ENCODE measurements around the gene D2HGDH.
A peak's percentile ranks its signal among the peaks of the same experiment; 100 is the strongest.
"Not testable (repeated sequence)": the region's sequence is repeated elsewhere in the genome, so short reads cannot be mapped to it uniquely, and the experiment has no call there.

The D2HGDH gene

DNA sequence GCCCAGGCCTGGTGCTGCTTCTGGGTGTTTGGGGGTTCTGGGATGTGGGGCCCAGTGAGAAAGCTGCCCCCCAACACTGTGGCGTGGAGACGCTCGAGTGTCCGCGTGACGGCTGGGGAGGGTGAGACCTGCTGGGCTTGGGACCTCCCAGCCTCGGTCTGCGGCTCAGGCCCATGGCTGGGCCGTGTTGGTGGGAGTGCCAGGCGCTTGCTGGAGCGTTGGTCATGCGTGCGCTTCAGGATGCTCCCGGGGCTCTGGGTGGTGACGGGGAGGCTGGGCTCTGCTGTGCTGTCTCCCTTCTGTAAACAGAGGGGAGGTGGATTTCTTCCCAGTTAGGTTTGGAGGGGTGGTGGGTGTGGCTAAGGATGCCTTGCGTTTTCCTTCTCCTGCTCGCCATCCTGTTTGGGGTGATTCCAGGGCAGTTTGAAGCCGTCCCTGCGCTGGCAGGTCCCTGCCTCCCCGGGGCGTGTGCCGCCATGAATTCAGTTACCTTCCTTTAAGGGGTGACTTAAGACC lies 42.8 kb downstream of the D2HGDH start:
- DNase-seq (ENCODE audit: low read depth): no peak
- TF ChIP-seq, protein P1, sequence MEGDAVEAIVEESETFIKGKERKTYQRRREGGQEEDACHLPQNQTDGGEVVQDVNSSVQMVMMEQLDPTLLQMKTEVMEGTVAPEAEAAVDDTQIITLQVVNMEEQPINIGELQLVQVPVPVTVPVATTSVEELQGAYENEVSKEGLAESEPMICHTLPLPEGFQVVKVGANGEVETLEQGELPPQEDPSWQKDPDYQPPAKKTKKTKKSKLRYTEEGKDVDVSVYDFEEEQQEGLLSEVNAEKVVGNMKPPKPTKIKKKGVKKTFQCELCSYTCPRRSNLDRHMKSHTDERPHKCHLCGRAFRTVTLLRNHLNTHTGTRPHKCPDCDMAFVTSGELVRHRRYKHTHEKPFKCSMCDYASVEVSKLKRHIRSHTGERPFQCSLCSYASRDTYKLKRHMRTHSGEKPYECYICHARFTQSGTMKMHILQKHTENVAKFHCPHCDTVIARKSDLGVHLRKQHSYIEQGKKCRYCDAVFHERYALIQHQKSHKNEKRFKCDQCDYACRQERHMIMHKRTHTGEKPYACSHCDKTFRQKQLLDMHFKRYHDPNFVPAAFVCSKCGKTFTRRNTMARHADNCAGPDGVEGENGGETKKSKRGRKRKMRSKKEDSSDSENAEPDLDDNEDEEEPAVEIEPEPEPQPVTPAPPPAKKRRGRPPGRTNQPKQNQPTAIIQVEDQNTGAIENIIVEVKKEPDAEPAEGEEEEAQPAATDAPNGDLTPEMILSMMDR (conservative IDR thresholded peaks at IDR 0.05; ENCODE audit: low read depth, low read length): no peak

DNA sequence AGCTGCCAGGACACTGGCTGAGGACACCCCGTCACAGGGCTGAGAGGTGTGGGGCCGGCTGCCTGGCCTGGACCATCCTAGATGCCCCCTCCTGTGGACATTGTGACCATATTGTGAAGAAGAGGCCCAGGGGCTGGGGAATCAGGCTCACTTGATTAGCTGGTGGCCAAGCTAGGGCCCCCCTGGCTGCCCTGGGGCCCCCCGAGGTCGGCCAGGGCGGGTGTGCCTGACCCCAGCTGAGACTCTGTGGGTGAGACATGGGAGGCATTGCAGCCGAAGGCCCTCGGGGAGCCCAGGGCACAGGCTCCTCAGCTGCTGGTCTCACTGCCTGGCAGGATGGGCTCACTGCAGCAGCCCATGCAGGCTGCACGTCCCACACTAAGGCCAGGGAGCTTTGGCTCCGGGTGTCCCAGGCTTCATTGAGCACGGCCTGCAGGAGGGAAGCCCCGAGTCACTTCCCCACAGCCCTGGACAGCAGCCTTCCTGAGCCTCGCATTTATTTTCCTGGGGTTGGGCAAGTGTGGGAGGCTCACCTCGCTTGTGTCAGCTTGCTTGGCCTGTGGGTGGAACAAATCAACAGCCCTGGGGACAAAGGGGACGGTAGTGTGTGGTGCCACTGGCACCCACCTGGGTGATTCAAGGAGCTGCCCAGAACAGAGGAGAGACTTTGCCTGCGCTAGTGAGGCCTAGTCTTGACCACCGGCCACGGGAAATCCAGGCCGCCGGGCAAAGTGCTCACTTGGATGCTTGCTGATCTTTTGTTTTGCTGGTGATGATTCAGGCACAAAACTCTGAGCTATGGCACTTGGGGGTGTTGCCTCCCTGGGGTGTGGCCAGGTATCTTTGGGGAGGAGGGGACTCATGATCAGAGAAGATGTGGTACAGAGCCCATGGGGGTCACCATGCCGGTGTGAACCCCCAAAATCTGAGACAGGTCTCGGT lies 43.5 kb downstream of the D2HGDH start:
- H3K4me3 ChIP-seq (ENCODE audit: low read depth, low read length): no peak overlapping the region
- DNase-seq (ENCODE audit: low read depth): no peak
- TF ChIP-seq, protein P1 (conservative IDR thresholded peaks at IDR 0.05; ENCODE audit: low read depth, low read length): no peak

More for the DNA sequence above, 42.8 kb downstream of the D2HGDH start:
- H3K4me3 ChIP-seq (ENCODE audit: low read depth, low read length): no peak overlapping the region

DNA sequence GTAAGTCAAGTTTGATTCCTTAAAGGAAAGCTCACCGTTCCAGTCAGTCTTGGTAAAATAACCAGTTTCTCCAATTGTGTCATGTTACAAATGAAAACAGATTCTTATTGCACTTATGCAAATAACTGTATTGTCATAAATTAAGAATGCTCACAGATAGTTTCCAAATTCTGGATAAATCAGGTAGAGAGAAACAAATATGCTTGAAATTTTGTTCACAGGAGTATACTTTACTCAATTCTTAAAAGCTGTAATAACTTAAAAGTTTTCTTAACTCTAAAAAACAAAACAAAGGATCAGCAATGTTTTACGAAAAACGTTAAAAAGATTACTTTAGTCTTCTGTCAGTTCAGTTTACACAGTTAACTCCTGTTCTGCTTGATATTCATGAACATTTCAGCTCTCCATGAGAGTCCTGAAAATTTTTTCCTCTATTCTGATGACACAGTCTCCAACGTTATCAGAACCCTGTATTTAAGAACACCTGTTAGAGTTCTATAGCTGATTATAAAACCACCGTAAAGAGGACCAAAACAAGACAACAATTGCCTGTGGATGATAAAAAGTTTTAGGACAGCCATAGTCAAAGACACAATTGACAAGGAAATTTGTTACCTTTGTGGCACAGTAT lies 46.6 kb downstream of the D2HGDH start:
- DNase-seq (ENCODE audit: low read depth): no peak
- H3K4me3 ChIP-seq (ENCODE audit: low read depth, low read length): no peak overlapping the region
- TF ChIP-seq, protein P1 (conservative IDR thresholded peaks at IDR 0.05; ENCODE audit: low read depth, low read length): no peak

DNA sequence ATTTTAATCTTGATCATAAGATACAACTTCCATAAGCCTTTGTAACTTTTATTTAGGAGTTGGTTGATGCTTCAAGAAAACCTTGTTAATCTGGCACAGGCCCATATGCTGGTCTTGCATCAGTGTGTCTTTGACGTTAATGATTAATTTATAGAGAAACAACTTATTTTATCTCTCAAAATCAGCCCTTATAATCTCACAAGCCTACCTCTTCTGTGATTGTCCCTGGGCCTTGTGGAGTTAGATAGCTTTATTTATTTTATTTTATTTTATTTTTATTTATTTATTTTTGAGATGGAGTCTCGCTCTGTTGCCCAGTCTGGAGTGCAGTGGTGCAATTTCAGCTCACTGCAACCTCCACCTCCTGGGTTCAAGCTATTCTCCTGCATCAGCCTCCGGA lies 47.6 kb downstream of the D2HGDH start:
- H3K4me3 ChIP-seq (ENCODE audit: low read depth, low read length); DNase-seq (ENCODE audit: low read depth): not testable (repeated sequence)

DNA sequence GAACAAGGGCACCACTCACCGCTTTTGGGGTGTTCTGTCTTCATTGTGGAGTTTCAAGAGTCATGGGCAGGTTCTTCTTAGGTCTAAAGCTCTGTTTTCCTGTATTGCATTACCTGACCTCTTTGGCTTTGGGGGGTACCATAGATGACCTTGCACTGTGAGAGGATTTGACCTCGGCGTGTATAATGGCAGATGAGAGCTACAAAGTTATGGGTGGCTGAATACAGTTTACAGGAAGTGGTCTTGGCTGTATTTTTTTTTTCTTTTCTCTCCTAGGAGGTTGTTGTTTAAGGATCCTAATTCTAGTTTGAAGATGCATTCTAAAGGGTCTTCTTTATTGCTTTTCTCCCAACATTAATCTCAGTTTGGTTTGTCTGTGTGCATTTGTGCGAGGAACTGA lies 53.7 kb downstream of the D2HGDH start:
- H3K4me3 ChIP-seq (ENCODE audit: low read depth, low read length): no peak overlapping the region
- TF ChIP-seq, protein P1 (conservative IDR thresholded peaks at IDR 0.05; ENCODE audit: low read depth, low read length): no peak
- DNase-seq (ENCODE audit: low read depth): no peak

DNA sequence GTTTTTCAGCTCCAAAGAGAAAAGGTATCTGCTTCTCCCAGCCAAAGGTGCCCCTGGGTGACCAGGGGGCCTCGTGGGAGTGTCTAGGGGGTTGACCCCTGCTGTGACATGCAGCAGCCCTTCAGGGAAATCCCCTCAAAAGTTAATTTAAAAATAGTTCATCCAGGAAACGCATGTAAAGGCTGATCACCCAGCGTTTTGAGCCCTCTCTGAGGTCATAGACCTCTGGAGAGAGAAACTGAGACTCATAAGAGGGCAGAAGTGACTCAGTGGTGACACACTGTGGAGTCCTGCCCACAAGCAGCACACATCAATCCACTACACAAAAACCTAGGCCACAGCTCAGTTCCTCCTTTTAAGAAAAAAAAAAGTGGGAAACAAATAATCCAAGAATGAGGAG lies 54.1 kb downstream of the D2HGDH start:
- H3K4me3 ChIP-seq (ENCODE audit: low read depth, low read length): no peak overlapping the region
- DNase-seq (ENCODE audit: low read depth): no peak
- TF ChIP-seq, protein P1 (conservative IDR thresholded peaks at IDR 0.05; ENCODE audit: low read depth, low read length): no peak

DNA sequence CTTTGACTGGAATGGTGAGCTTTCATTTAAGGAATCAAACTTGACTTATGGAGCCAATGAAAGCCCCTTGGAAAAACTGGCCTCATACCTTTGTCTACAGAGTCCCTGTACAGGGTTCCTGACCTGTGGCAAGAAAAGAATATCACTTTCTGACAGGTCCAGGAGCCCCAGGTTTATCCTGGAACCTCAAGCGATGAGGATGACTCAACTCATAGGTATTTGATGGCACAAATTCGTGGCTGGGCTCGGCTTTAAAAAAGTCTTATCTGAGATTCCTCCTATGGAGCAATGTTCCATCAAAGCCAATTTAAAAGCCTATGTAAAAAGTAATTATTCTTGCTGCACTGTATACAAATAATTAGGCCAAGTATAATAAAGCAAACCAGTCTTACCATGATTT lies 57.0 kb downstream of the D2HGDH start:
- peak; percentile 36 for DNase-seq (ENCODE audit: low read depth)
- H3K4me3 ChIP-seq (ENCODE audit: low read depth, low read length): not testable (repeated sequence)
